HG03135 (cell line): ENCODE data around the gene DOK6.
"Not testable (repeated sequence)": the region's sequence is repeated elsewhere in the genome, so short reads cannot be mapped to it uniquely, and the experiment has no call there.

Experiments
- ATAC-seq: cut with Tn5 transposase; IDR thresholded peaks from one replicate; pipeline ENCODE4 v1.9.1; 2021; ENCODE audit warnings: mild to moderate bottlenecking, moderate library complexity; ENCODE audit not compliant: unreplicated experiment

The DOK6 gene

DNA sequence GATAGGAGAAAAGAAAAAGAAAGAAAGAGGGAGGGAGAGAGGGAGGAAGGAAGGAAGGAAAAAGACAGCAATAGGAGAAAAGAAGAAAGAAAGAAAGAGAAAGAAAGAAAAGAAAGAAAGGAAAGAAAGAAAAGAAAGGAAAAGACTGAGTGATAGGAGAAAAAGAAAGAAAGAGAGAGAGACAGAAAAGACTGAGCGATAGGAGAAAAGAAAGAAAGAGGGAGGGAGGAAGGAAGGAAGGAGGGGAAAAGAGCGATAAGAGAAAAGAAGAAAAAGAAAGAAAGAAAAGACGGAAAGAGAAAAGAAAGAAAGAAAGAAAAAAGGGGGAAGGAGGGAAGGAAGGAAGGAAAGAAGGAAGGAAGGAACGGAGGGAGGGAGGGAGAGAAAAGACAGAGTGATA, 216.7 kb downstream of the DOK6 start:
- ATAC-seq, result no peak

- no peak for ATAC-seq
Observed at GRCh38 chr18:69617888-69618287, 217.2 kb downstream of the DOK6 start.

DNA sequence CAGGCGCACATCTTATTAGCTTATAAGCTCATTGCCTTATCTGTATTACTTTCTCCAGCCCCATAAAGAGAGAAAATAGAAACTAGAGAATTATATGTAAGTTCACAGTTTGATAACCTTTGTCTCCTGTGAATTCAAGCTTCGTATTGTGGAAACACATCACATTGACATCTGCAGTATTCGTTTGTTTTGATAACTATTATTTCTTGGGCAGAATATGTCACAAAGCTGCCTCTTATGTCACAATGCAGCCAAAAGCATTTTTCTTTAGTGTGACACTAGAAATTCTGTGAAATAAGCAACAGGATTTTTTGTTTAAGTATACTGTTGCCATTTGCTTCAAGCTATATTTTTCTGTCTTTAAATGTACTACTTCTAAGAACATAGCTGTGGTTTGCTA, 221.5 kb downstream of the DOK6 start:
- ATAC-seq, result no peak

DNA sequence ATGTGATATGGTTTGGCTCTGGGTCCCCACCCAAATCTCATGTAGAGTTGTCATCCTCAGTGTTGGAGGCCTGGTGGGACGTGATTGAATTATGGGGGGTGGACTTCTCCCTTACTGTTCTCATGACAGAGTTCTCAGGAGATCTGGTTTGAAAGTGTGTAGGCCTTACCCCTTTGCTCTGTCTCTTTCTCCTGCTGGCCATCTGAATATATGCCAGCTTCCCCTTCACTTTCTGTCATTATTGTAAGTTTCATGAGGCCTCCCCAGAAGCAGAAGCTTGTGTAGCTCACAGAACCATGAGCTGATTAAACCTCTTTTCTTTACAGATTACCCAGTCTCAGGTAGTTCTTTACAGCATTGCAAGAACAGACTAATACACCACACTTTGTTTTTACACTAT, 222.3 kb downstream of the DOK6 start:
- ATAC-seq, result no peak

DNA sequence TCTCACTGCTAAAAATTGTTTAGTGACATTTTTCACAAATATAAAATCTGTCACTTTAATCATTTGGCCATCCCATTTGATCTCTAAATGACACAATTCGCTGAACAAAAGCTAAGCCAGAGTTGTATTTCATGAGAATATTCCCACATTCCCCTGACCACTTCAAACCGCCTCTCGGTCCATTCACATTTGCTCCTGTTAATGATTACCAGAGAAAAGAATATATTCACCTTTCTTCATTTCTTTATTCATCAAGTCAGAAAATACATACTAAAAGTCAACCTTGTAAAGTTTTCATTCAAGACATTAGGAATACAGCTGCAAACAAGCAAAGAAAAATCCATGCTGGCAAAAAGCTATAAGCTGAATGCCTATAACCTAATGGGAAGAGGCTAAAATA, 225.5 kb downstream of the DOK6 start:
- no peak for ATAC-seq

DNA sequence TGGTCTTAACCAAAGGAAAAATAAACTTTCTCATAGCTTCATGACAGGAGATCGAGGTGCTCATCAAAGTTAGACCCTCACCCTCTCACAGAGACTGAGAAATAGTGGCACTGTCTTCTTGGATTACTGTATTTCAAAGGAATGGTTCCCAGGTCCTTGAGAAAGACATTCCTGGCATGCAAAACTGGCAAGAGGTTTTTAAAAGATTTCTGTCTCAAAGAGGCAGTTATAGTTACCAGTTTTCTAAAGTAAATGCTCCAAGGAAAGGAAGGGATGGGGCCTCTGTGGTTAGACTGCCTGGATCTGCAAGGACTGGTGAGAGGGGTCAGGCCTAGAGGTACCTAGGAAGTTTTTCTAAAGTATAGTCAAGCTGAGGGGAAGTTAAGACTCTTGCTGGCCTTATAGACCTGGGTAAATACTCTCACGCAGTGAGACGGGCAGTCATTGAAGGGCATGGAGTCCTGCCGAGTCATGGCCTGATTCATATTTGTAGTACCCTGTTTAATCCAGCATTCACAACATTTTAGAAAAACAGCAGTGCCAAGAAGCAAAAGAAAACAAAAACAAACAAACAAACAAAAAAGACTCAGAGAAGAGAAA, 226.1 kb downstream of the DOK6 start:
- no peak for ATAC-seq

DNA sequence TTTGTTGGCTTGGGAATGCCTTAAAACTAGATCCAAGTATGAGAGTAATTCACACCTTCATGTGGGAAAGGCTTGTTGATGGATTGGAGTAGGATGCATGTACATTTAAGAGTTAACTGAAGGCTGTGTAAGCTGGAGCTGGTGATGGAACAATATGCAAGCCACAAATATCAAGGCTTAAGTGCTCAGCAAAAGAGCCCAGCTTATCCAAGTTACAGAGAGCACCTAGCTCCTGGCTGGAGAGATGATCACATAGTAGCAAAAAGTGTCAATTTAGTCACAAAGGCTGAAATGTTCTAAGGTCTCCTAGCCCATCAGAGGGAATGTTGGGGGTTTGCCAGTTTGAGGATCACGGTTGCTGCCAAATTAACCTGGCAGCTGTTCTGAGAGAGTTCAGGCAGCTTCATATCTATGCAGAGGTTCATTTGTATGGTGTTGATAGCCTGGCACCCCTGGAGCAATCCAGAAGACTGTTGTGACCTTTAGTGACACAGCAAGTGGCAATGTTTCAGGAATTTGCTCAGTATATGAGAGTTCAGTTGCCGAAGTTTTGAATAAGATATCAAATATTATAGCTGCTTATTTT, 228.2 kb downstream of the DOK6 start:
- no peak for ATAC-seq

GRCh38 chr18:69631281-69631680, 230.6 kb downstream of the DOK6 start:
- no peak for ATAC-seq

DNA sequence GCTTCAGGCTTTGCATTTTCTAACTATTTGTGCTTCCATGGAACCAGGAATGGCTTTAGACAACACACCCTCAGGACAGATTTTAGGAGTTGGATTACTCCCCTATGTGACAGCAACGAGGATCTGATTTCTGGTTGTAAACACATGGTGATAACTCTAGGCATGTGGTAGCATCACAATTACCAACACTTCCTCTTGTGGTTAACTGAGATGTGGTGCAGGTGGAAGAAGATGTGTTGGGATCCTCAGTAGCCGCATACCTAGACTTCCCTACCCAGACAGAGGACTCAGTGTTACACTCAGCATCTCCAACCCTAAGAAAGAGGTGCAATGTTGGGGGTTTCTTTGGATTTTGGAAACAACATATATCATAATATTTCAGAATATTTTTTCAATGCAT, 234.8 kb downstream of the DOK6 start:
- no peak for ATAC-seq

- no peak for ATAC-seq
Observed at GRCh38 chr18:69636529-69637301, 236.0 kb downstream of the DOK6 start.

DNA sequence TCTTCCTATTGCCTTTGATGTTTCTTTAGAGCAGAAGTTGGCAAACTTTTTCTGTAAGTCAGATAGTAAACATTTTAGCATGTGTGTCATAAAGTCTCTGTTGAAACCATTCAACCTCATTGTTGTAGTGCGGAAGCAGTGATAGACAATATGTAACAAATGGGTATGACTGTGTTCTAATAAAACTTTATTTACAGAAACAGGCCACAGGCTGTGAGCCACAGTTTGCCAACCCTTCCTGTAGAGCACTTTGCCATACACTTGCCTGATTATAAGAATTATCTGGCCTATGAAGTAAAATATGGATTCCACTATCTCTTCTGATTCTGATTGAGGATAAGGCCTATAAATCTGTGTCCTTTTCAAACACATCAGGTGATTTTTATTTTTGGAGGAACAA, 237.4 kb downstream of the DOK6 start:
- ATAC-seq, result no peak

DNA sequence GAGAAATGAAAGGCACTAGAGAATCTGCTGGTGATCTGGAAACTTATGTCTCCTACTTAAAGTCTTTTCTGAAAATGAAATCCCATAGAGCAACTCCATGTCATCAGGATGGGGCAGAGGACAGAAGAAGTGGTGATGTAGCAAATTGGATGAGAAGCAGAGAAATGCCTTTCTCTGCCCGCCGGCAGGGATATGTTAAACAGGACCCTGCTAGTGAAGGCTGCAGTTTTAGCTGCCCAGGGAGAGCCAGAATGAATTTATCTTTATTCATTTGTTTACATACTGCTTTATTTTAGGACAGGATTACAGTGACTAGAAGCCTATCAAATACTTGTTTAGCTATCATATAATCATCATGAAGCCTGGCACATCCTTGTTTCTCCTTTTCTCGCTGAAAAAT, 247.0 kb downstream of the DOK6 start:
- no peak for ATAC-seq

GRCh38 chr18:69648486-69648885, 247.8 kb downstream of the DOK6 start:
- ATAC-seq, result no peak

- no peak for ATAC-seq
Observed at GRCh38 chr18:69649684-69650083, 249.0 kb downstream of the DOK6 start.

DNA sequence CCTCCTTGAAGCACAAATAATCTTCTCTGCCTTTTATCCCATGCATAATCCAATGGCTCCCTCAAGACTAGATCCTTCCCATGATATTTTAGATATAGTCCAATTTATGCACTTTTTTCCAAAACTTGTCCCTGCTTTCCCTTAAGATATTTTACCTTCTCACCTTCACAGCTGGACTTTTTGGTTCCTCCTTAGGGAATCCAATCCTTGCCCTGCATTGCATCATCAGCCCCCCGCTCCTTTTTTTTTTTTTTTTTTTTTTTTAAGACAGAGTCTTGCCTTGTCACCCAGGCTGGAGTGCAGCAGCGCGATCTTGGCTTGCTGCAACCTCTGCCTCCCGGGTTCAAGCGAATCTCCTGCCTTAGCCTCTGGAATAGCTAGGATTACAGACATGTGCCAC, 250.6 kb downstream of the DOK6 start:
- no peak for ATAC-seq

DNA sequence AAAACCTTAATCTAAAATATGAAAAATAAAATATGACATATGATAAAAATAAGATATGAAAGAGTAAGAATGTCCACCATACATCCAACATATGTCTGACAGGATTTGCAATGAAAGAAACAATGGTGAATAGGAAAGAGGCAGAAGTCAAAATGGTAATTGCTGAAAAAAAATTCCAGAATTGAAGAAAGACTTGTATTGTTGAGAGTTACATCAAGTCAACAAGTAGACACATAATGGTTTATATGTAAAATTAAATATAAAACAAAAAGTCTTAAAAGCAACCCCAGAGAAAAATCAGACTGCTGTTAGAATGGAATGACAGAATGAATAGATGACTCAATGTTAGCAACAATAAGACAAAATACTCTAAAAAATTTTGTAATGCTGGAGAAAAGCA, 255.1 kb downstream of the DOK6 start:
- ATAC-seq, result no peak

DNA sequence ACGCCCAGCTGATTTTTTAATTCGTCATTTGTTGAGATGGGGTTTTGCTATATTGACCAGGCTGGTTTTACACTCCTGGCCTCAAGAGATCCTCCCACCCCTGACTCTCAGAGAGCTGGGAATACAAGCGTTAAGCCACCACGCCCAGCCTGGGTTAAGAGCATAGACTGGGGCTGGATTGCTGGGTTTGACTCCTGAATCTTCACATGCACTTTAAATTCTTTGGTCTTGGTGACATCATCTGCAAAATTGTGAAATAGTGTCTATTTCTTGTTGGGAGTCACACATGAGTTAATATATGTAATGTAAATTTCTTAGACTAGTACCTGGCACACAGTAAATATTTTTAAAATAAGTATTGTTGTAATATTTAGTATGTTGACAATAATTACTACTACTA, 257.4 kb downstream of the DOK6 start:
- no peak for ATAC-seq

DNA sequence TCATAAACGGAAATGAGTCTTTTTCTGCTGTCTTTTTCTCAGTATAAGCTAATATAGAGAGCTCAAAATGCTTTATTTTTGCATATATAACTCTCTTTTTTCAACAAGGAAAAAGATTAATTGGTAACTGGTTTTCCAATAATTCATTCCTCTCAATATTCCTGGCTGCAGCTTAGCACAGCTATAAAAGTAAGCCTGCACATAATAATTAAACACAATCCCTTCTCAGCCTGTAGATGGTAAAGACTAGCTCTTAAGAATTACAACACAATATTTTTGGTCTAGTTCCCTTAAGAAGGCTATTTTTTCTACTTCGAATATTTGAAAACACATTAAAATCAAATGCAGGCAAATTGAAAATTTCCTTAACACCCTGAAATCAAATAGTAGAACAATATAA, 258.0 kb downstream of the DOK6 start:
- no peak for ATAC-seq

DNA sequence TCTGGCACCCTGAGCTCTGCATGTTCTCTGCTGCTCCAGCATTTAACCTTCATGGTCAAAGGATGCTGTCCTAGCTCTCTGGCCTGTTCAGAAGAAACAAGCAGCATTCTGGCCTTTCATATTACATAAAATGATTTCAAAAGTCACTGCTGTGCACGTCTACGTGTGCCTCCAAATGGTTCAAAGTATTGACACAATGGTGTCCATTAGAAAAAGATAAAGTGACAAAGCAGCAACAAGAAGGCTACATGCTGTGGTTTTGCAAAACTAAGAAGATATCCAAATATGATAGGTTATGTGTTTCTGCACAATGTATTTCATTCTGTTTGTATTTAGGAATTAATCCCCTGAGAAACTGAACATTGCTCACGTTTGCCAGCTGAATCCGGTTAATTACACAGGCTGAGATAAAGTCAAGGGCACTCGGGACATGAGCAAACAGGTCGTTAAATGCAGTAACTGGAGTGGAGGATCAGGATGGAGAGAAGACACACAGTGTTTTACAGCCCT, 258.5 kb downstream of the DOK6 start:
- ATAC-seq, result no peak

DNA sequence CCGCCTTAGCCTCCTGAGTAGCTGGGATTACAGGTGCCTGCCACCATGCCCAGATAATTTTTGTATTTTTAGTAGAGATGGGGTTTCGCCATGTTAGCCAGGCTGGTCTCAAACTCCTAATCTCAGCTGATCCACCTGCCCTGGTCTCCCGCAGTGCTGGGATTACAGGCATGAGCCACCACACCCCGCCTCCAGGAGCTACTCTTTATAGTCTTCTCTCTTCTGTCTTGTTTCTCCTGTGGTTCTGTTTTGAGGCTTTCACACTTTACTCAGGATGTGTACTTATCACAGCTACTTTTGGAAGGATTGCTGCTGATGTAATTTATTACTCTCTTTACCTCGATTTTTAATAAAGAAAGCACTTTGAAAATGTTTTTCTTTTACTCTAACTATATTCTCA, 261.4 kb downstream of the DOK6 start:
- ATAC-seq, result not testable (repeated sequence)

DNA sequence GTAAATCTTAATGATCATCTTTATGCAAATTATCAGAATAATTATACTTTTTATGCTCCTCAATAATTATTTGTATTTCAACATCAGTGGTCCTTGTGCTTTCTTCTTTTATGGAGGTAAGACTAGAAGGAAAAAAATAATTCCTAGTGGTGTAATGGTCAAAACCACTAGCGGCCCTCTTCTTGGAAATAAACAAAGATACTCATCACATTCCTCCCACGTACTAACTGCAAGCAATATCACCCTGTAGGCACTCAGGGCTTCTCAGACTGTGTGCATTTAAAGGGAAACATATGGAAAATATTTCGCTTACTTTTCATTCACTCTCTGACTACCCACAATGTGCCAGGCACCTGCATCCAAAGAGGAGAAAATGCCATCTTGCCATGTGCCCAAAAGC, 263.7 kb downstream of the DOK6 start:
- no peak for ATAC-seq

- ATAC-seq, result no peak
Observed at GRCh38 chr18:69674292-69674877, 273.7 kb downstream of the DOK6 start.
